Stimulated activated CD4-positive, alpha-beta T cell treated with anti-CD3 and anti-CD28 coated beads, Interleukin-15, amount 100 ng/mL, for 48 hours (primary cell): Measurements from ENCODE around the gene SERPINC1.
"Not testable (repeated sequence)": the region's sequence is repeated elsewhere in the genome, so short reads cannot be mapped to it uniquely, and the experiment has no call there.

Experiments
- DNase-seq, 2 donors: peaks; one replicate each; pipeline ENCODE4 v3.0.0-alpha.2; 2020; ENCODE audit warnings: low read depth in 2 of 2

The SERPINC1 gene

DNA sequence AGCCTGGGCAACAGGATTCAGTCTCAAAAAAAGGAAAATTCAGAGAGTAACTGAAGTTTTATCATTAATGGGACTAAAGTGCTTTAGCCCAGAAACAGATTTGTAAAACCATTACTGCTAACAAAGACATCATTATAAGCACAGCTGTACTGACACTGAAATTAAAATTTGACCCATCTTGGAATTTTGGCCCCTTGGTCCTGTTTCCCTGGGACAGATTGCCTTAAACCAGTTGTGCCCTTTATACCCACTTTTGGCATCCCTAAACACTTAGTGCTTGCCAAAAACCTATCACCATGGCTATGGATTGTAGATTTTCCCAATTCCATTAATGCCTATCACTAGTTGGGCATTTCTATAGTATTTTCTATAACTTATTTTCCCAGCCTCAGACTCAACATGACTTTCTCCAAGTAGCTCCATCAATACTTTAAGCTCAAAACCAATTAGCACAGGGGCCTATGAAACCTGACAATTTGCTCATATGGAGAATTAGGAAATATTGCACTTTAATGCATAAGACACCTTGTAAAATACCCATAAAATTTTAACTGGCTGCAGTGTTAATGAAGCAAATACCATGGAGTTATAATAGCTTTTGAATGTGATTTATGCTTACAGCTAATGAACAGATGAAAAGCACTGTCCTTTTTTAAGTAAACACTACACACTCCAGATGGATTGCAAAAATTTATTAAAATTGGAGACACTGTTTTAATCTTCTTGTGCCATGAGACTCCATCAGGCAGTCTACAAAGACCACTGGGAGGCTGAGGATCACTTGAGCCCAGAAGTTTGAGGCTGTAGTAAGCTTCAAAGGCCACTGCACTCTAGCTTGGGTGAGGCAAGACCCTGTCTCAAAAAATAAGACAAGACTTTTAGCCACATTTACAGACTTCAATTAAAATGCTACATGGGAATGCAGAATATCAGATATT is 53.6 kb downstream of the SERPINC1 start:
- DNase-seq = no peak

DNA sequence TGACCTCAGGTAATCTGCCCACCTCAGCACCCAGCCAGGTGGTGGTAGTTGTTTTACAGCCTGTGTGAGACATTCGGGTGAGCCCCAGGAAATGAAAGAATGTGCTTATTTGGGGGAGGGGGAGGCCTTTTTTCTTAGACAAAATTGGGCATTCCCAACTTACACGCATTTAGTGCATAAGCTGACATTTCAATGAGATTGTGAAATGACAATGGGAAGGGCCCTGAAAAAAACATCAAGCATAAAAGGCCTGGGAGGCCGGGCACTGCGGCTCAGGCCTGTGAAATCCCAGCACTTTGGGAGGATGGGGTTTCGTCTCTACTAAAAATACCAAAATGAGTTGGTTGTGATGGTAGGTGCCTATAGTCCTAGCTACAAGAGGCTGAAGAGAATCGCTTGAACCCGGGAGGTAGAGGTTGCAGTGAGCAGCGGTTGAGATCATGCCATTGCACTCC is 54.3 kb downstream of the SERPINC1 start:
- no peak for DNase-seq

DNA sequence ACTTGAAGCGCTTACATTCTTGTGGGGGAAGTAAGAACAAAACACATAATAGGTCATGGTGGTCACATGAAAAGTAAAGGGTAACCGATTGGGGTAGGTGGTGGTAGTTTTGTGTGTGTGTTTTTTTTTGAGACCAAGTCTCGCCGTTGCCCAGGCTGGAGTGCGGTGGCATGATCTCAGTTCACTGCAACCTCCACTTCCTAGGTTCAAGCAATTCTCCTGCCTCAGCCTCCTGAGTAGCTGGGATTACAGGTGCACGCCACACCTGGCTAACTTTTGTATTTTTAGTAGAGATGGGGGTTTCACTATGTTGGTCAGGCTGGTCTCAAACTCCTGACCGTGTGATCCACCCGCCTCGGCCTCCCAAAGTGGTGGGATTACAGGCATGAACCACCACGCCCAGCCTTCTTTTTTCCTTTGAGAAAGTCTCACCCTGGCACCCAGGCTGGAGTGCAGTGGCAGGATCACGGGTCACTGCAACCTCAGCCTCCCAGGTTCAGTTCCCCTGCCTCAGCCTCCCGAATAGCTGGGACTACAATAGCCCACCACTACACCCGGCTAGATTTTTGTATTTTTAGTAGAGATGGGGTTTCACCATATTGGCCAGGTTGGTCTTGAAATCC is 54.9 kb downstream of the SERPINC1 start:
- not testable (repeated sequence) for DNase-seq

DNA sequence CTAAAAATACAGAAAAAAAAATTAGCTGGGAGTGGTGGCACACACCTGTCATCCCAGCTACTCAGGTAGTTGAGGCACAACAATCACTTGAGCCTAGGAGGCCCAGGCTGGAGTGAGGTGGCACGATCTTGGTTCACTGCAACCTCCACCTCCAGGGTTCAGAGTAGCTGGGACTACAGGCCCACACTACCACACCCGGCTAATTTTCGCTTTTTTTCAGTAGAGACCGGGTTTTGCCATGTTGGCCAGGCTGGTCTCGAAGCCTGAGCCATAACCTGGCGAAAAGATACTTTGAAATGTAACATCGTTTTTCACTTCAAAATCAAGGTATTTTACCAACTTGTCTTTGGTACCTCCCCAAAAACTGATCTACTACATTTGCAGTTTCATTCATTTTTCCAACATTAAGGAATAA is 55.4 kb downstream of the SERPINC1 start:
- no peak for DNase-seq

DNA sequence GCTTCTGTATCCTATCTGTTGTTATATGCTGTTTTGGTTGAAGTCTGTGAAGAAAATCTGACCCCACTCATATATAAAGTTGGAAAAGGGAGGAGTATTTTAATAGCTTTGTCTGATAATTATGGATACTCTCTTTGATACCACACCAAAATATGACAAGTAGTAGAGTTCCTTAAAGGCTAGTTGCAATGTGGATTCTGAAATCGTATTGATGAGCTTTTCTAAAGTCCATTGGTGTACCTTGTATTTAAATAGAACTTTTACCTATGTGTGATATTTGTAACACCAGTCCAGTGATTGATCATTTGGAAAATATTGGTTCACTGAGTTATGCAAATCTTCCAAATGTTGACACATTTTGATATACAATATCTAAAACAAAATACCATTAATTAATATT is 57.1 kb downstream of the SERPINC1 start:
- no peak for DNase-seq

DNA sequence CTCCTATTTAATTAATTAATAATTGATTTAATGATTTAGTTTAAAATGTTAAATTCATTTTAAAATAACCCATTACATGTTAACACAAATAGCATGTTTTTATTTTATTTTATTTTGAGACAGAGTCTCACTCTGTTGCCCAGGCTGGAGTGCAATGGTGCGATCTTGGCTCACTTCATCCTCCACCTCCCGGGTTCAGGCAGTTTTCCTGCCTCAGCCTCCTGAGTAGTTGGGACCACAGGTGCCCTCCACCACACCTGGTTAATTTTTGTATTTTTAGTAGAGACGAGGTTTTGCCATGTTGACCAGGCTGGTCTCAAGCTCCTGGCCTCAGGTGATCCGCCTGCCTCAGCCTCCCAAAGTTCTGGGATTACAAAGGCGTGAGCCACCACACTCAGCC is 57.6 kb downstream of the SERPINC1 start:
- DNase-seq = not testable (repeated sequence)

DNA sequence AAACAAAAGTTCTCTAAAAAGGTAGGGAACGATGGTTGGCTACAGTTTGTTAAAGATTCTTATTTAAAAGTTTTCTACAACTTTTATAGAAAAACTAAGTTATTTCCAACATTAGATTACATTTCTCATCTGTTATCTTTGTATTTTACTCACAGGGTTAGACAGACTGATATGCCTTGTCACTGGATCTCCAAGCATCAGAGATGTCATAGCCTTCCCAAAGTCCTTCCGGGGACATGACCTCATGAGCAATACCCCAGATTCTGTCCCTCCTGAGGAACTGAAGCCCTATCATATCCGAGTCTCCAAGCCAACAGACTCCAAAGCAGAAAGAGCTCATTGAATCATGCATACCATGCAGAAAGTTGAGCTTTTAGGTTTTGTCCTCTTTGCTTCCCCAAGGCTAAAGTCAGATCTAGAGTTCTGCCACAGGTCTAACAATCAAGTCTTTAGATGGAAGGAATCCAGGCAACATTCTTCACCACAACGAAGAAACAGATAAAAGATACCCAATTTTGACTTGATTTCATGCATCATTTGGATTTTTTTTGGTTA is 59.7 kb downstream of the SERPINC1 start:
- no peak for DNase-seq

DNA sequence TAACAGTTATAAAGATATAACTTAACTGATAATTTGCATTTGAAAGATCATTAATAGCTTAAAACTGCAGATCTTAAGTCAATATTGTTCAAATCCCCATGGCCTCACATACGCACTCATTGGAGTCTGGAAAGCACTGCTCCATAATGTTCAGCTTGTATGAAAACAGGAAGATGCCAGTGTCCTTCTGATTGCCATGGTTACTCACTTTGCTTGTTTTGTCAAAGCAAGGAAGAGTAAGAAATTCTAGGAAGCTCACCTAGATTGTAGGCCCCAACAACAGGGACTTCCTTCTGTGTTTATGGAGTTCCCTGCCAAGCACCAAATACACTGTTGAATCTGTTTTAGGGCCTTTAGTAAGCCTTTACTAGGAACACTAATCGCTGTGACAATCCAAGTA is 60.2 kb downstream of the SERPINC1 start:
- no peak for DNase-seq

DNA sequence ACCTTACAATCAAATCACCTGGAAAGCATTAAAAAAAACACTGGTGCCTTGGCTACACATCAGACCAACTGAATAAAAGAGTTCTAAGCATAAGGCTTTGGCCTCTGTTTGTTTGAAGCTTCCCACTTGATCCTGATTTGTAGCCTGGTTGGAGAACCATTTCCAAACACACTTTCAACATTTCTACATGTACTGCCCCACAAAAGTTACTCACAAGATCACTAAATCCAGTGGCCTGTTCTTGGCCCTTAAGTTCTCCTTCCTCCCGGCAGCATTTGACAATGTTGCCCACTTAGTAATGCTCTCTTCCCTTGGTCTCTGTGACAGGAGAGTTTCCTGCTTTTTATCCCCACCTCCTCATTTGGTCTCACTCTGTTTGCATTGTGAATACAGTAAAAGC is 61.1 kb downstream of the SERPINC1 start:
- no peak for DNase-seq
